RWPE2 (cell line): ENCODE results near the gene RNF227.
"Not testable (repeated sequence)": the region's sequence is repeated elsewhere in the genome, so short reads cannot be mapped to it uniquely, and the experiment has no call there.

ENCODE experiments used
- ATAC-seq: fragments of 200-7000 bp; cut with Tn5 transposase; 3 replicates; pipeline ENCODE4 v1.9.1; 2021; ENCODE audit warnings: low read depth
- DNase-seq: peaks from one replicate; pipeline ENCODE4 v3.0.0-alpha.2; 2020; ENCODE audit warnings: low spot score
- H3K27ac ChIP-seq: fragments of 450-650 bp; 2 replicates; pipeline ENCODE4 v1.5.1; 2017; ENCODE audit warnings: mild to moderate bottlenecking; ENCODE audit not compliant: poor library complexity, severe bottlenecking
- H3K27me3 ChIP-seq: fragments of 250-450 bp; sonication (Bioruptor Pico); 2 replicates; pipeline ENCODE4 v1.5.1; 2021; ENCODE audit warnings: mild to moderate bottlenecking, moderate library complexity; ENCODE audit not compliant: insufficient read depth, poor library complexity, severe bottlenecking
- H3K36me3 ChIP-seq: fragments of 250-450 bp; sonication (Bioruptor Pico); 2 replicates; pipeline ENCODE4 v1.5.1; 2020; ENCODE audit warnings: low read depth, mild to moderate bottlenecking, moderate library complexity
- H3K4me1 ChIP-seq: fragments of 250-450 bp; sonication (Bioruptor Pico); 2 replicates; pipeline ENCODE4 v1.5.1; 2021; ENCODE audit warnings: mild to moderate bottlenecking, moderate library complexity; ENCODE audit not compliant: insufficient read depth, poor library complexity, severe bottlenecking
- H3K4me3 ChIP-seq: fragments of 250-450 bp; sonication (Bioruptor Pico); 2 replicates; pipeline ENCODE4 v1.5.1; 2021; ENCODE audit warnings: mild to moderate bottlenecking, moderate library complexity; ENCODE audit not compliant: severe bottlenecking
- H3K9me3 ChIP-seq: fragments of 250-450 bp; sonication (Bioruptor Pico); 2 replicates; pipeline ENCODE4 v1.5.1; 2021; ENCODE audit warnings: mild to moderate bottlenecking, moderate library complexity; ENCODE audit not compliant: severe bottlenecking
- TF ChIP-seq, protein P1 (sequence below): fragments of 450-650 bp; IDR thresholded peaks from one replicate; pipeline ENCODE4 v1.5.1; 2017; ENCODE audit warnings: mild to moderate bottlenecking, moderate library complexity; ENCODE audit not compliant: poor library complexity, severe bottlenecking

The RNF227 gene

DNA sequence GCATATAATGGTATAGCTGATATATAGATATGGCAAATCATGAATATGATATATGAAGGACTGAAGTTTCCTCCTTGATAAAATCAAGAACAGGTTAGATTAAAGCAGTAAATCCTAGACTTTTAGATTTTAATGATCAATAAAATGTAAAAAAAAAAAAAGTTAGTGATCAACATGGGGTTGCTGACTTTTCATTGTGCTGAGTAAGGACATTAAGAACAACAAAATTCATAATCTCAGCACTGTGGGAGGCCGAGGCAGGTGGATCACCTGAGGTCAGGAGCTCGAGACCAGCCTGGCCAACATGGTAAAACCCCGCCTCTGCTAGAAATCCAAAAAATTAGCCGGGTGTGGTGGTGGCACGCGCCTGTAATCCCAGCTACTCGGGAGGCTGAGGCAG lies 37.9 kb downstream of the RNF227 start:
- H3K9me3 ChIP-seq, result no peaks in the 10 kb centered on the region
- ATAC-seq (no peak), DNase-seq (no peak)
- TF ChIP-seq, protein P1, sequence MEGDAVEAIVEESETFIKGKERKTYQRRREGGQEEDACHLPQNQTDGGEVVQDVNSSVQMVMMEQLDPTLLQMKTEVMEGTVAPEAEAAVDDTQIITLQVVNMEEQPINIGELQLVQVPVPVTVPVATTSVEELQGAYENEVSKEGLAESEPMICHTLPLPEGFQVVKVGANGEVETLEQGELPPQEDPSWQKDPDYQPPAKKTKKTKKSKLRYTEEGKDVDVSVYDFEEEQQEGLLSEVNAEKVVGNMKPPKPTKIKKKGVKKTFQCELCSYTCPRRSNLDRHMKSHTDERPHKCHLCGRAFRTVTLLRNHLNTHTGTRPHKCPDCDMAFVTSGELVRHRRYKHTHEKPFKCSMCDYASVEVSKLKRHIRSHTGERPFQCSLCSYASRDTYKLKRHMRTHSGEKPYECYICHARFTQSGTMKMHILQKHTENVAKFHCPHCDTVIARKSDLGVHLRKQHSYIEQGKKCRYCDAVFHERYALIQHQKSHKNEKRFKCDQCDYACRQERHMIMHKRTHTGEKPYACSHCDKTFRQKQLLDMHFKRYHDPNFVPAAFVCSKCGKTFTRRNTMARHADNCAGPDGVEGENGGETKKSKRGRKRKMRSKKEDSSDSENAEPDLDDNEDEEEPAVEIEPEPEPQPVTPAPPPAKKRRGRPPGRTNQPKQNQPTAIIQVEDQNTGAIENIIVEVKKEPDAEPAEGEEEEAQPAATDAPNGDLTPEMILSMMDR, result no peak
- peaks cover 79% of the 10 kb centered on the region for H3K36me3 ChIP-seq
- H3K27ac ChIP-seq, result no peak overlapping the region
- no peaks in the 10 kb centered on the region for H3K4me1 ChIP-seq
- no peak overlapping the region for H3K4me3 ChIP-seq
- no peaks in the 10 kb centered on the region for H3K27me3 ChIP-seq

DNA sequence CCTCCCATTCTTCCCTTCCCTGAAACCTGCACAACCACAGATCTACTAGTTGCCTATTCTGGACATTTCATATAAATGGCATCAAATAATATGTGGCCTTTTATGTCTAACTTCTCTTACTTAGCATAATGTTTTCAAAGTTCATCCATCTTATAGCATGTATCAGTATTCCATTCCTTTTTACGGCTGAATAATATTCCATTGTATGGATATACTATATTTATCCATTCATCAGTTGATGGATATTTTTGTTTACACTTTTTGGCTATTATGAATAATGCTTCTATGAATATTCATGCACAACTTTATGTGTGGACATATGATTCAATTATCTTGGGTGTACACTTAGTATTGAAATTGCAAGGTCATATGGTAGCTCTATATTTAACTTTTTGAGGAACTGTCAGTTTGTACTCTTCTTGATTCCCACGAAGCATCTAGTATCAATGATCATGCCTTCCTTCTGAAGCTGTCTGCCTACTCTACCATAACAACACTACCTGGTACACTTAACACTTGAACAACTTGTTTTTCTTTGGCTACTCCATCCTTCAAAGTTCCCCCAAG lies 40.2 kb downstream of the RNF227 start:
- TF ChIP-seq, protein P1, result no peak
- Histone ChIP-seq H3K4me1 (no peaks in the 10 kb centered on the region), H3K36me3 (peaks cover 81% of the 10 kb centered on the region), H3K4me3 (no peak overlapping the region), H3K27me3 (no peaks in the 10 kb centered on the region), H3K27ac (no peak overlapping the region), H3K9me3 (no peaks in the 10 kb centered on the region)
- no peak for DNase-seq
- ATAC-seq, result no peak

DNA sequence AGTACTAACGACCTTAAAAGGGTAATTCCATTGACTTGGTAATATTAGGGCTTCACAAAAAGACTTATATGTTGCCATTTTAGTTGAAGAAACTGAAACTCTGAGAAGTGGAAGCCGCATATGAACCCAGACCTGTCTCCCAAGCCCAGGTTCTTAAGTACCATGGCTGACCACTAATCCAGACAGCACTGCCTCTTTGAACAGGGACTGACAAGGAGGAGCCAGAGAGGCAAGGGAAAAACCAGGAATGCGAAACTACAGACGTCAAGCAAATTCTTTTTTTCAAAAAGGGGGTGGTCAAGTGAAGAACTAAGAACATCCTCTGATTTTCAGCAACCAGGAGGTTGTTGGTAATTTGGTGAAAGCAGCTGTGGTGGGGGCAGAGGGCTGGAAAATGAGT lies 43.0 kb downstream of the RNF227 start:
- H3K4me3 ChIP-seq, result no peak overlapping the region
- peaks cover 6% of the 10 kb centered on the region for H3K4me1 ChIP-seq
- DNase-seq, result no peak
- peaks cover 53% of the 10 kb centered on the region for H3K36me3 ChIP-seq
- no peak for ATAC-seq
- H3K27ac ChIP-seq, result no peak overlapping the region
- no peaks in the 10 kb centered on the region for H3K9me3 ChIP-seq
- TF ChIP-seq, protein P1, result no peak
- no peaks in the 10 kb centered on the region for H3K27me3 ChIP-seq

DNA sequence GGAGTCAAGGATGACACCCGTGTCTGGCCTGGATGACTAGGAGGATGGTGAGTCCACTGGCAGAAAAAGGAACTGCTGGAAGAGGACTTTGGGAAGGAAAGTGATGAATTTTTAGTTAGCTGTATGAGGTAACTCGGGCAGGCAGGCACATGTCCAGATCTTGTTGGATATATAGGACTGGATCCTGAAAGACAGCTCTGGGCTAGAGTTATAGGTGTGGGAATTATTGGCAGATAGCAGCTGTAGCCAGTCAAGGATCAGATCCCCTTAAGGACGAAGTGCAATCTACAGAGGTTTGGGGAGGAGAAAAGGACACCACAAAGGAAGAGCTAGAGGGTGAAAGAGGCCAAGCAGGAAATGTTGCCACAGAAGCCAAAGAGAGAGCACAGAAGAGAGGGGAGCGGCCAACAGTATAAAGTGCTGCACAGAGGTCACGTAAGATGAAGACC lies 48.2 kb downstream of the RNF227 start:
- Histone ChIP-seq H3K4me1 (peaks cover 14% of the 10 kb centered on the region), H3K27me3 (no peaks in the 10 kb centered on the region), H3K9me3 (no peaks in the 10 kb centered on the region), H3K36me3 (peaks cover 34% of the 10 kb centered on the region), H3K27ac (peak overlapping the region; percentile 39), H3K4me3 (no peak overlapping the region)
- ATAC-seq (peak; percentile 93), DNase-seq (no peak)
- TF ChIP-seq, protein P1, result no peak

GRCh38 chr17:7864995-7865650 lies 51.0 kb downstream of the RNF227 start:
- Histone ChIP-seq H3K4me3 (no peak overlapping the region), H3K27me3 (no peaks in the 10 kb centered on the region), H3K36me3 (peaks cover 32% of the 10 kb centered on the region), H3K4me1 (peaks cover 14% of the 10 kb centered on the region), H3K9me3 (no peaks in the 10 kb centered on the region), H3K27ac (no peak overlapping the region)
- no peak for DNase-seq
- no peak for ATAC-seq
- TF ChIP-seq, protein P1, result no peak

GRCh38 chr17:7864384-7864783 lies 51.7 kb downstream of the RNF227 start:
- ATAC-seq, H3K27me3 ChIP-seq, H3K27ac ChIP-seq, H3K9me3 ChIP-seq, DNase-seq, H3K4me3 ChIP-seq: not testable (repeated sequence)
- Histone ChIP-seq H3K4me1 (peaks cover 14% of the 10 kb centered on the region), H3K36me3 (peaks cover 37% of the 10 kb centered on the region)
